Measurements from ENCODE around the gene LDB2. TPM values are rescaled to one million over a fixed set of nuclear protein-coding genes. Genes with fewer than 3 reads are reported as not detected.

Gene LDB2
- total and polyA plus RNA-seq, 2 experiments from 2014 or later: 48.6 to 80.1 TPM

- Histone ChIP-seq H3K79me2 (replicated peaks; ENCODE audit: insufficient read depth) (peaks cover 17% of the 10 kb centered on the region; the same call in 1 of the 2 replicates), H3K27me3 (ENCODE audit: insufficient read depth) (no peaks in the 10 kb centered on the region), H3K4me2 (peak overlapping the region; percentile 53), H3K4me1 (ENCODE audit: insufficient read depth) (peaks cover 49% of the 10 kb centered on the region), H2AFZ (no peak overlapping the region), H3K27ac (ENCODE audit: low read depth) (peak overlapping the region; percentile 48), H4K20me1 (replicated peaks; ENCODE audit: insufficient read depth) (no peaks in the 10 kb centered on the region), H3K9me2 (ENCODE audit: insufficient read depth) (no peaks in the 10 kb centered on the region), H3F3A (replicated peaks; ENCODE audit: low read depth) (peaks cover 4% of the 10 kb centered on the region; the same call in 1 of the 2 replicates), H3K36me3 (ENCODE audit: insufficient read depth) (no peaks in the 10 kb centered on the region), H3K4me3 (0 out of 2 replicates have a peak overlapping the region, but pooled peaks have one; percentile 4)
- peak overlapping the region; percentile 8 for H3K4me3 Mint-ChIP-seq
- peak; percentile 38 for DNase-seq (ENCODE audit: low spot score)
- no peaks in the 10 kb centered on the region for H3K27me3 Mint-ChIP-seq (ENCODE audit: insufficient read depth, low read depth, poor library complexity)
- H3K27ac Mint-ChIP-seq: peak overlapping the region; percentile 60
- TF ChIP-seq ZNF462 (CRISPR knock-in tag; IDR thresholded peaks at IDR 0.05) (peak; percentile 54; the same call in 1 of the 2 replicates), JUNB (IDR thresholded peaks at IDR 0.05; ENCODE audit: unreplicated experiment) (no peak)
- no peaks in the 10 kb centered on the region for H3K9me3 Mint-ChIP-seq
- peak; percentile 81 for ATAC-seq
- H3K4me1 Mint-ChIP-seq: peaks cover 64% of the 10 kb centered on the region
- H3K36me3 Mint-ChIP-seq (ENCODE audit: low read depth): peaks cover 18% of the 10 kb centered on the region
Measured at GRCh38 chr4:16827045-16827444, 71.4 kb downstream of the LDB2 start.

- Histone ChIP-seq H3K27me3 (ENCODE audit: insufficient read depth) (no peaks in the 10 kb centered on the region), H3K4me1 (ENCODE audit: insufficient read depth) (peaks cover 49% of the 10 kb centered on the region), H3K36me3 (ENCODE audit: insufficient read depth) (no peaks in the 10 kb centered on the region), H3K9me2 (ENCODE audit: insufficient read depth) (no peaks in the 10 kb centered on the region), H4K20me1 (replicated peaks; ENCODE audit: insufficient read depth) (no peaks in the 10 kb centered on the region), H3K27ac (ENCODE audit: low read depth) (peak overlapping the region; percentile 48), H3K79me2 (replicated peaks; ENCODE audit: insufficient read depth) (peaks cover 21% of the 10 kb centered on the region), H3K4me2 (peak overlapping the region; percentile 53), H3K4me3 (peak overlapping the region; percentile 4; the same call in 1 of the 2 replicates), H2AFZ (no peak overlapping the region), H3F3A (replicated peaks; ENCODE audit: low read depth) (peaks cover 4% of the 10 kb centered on the region; the same call in 1 of the 2 replicates)
- peaks cover 20% of the 10 kb centered on the region for H3K36me3 Mint-ChIP-seq (ENCODE audit: low read depth)
- H3K27ac Mint-ChIP-seq: peak overlapping the region; percentile 60
- peak overlapping the region; percentile 8 for H3K4me3 Mint-ChIP-seq
- peak; percentile 58 for DNase-seq (ENCODE audit: low spot score)
- TF ChIP-seq CTCF (conservative IDR thresholded peaks at IDR 0.05; ENCODE audit: low read depth in 2 of 2): no peak
- H3K9me3 Mint-ChIP-seq: no peaks in the 10 kb centered on the region
- peaks cover 64% of the 10 kb centered on the region for H3K4me1 Mint-ChIP-seq
- peak; percentile 51 for ATAC-seq
- H3K27me3 Mint-ChIP-seq (ENCODE audit: insufficient read depth, low read depth, poor library complexity): no peaks in the 10 kb centered on the region
Measured at GRCh38 chr4:16826406-16826910, 72.0 kb downstream of the LDB2 start.
